ENCODE data around the gene ADRA2C. TPM values are rescaled to one million over a fixed set of nuclear protein-coding genes. Genes with fewer than 3 reads are reported as not detected.

ADRA2C gene
- total RNA-seq, 1 experiment from 2014 or later: not detected

- H3K4me1 ChIP-seq (ENCODE audit: insufficient read depth, low read length): no peaks in the 10 kb centered on the region
- H3K4me3 ChIP-seq (ENCODE audit: low read length): no peak overlapping the region
- POLR2A ChIA-PET (ENCODE audit: unreplicated experiment): no interaction called here
- no peaks in the 10 kb centered on the region for H3K9me2 ChIP-seq (replicated peaks; ENCODE audit: low read length)
- H3K27me3 ChIP-seq (ENCODE audit: low read length): no peaks in the 10 kb centered on the region
- H3K79me2 ChIP-seq (ENCODE audit: low read length): no peaks in the 10 kb centered on the region
- H4K20me1 ChIP-seq (ENCODE audit: low read length): no peaks in the 10 kb centered on the region
- intact Hi-C loops (cut with micrococcal nuclease): no loop called here
- BruUV-seq (replicated peaks): no TSS peak
- no peak overlapping the region for H2AFZ ChIP-seq (ENCODE audit: low read length)
- no peak overlapping the region for H3K9ac ChIP-seq (ENCODE audit: low read length)
- no peak overlapping the region for H3K27ac ChIP-seq (ENCODE audit: low read length)
- H3K9me3 ChIP-seq (ENCODE audit: low read length): no peaks in the 10 kb centered on the region
- H3F3A ChIP-seq (ENCODE audit: low read length, unreplicated experiment): no peaks in the 10 kb centered on the region
- no peak overlapping the region for H3K4me2 ChIP-seq (ENCODE audit: low read length)
- TF ChIP-seq EZH2phosphoT487 (IDR thresholded peaks at IDR 0.05; ENCODE audit: borderline replicate concordance, low read length): no peak
- no peak for TF ChIP-seq EZH2 (IDR thresholded peaks at IDR 0.05; ENCODE audit: low read length, unreplicated experiment)
- TF ChIP-seq, protein P1, sequence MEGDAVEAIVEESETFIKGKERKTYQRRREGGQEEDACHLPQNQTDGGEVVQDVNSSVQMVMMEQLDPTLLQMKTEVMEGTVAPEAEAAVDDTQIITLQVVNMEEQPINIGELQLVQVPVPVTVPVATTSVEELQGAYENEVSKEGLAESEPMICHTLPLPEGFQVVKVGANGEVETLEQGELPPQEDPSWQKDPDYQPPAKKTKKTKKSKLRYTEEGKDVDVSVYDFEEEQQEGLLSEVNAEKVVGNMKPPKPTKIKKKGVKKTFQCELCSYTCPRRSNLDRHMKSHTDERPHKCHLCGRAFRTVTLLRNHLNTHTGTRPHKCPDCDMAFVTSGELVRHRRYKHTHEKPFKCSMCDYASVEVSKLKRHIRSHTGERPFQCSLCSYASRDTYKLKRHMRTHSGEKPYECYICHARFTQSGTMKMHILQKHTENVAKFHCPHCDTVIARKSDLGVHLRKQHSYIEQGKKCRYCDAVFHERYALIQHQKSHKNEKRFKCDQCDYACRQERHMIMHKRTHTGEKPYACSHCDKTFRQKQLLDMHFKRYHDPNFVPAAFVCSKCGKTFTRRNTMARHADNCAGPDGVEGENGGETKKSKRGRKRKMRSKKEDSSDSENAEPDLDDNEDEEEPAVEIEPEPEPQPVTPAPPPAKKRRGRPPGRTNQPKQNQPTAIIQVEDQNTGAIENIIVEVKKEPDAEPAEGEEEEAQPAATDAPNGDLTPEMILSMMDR (conservative IDR thresholded peaks at IDR 0.05; ENCODE audit: low read depth, low read length): no peak
- DNase-seq: no peak
- ATAC-seq: no peak
- no peaks in the 10 kb centered on the region for H3K36me3 ChIP-seq (ENCODE audit: low read depth, low read length)
- CTCF ChIA-PET: no interaction called here
Measured at GRCh38 chr4:3787489-3788365, 21.5 kb downstream of the ADRA2C start.

DNA sequence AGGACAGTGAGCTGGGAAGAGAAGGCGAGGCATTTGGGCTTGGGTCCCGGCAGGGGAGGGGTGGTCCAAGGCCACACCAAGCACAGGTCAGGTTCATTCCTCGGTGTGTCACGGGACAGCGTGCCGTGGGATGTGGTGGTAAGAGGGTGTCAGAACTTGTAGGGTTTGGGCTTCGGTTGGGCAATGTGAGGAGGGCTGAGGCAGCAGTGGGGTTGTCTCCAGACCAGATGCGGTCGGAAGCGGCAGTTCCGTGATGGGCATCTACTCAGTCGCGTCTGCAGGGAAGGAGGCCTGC is 22.1 kb downstream of the ADRA2C start:
- no peaks in the 10 kb centered on the region for H3K79me2 ChIP-seq (ENCODE audit: low read length)
- TF ChIP-seq, protein P1 (conservative IDR thresholded peaks at IDR 0.05; ENCODE audit: low read depth, low read length): no peak
- TF ChIP-seq EZH2 (IDR thresholded peaks at IDR 0.05; ENCODE audit: low read length, unreplicated experiment): no peak
- no peak for TF ChIP-seq EZH2phosphoT487 (IDR thresholded peaks at IDR 0.05; ENCODE audit: borderline replicate concordance, low read length)
- H4K20me1 ChIP-seq (ENCODE audit: low read length): no peaks in the 10 kb centered on the region
- no peak for DNase-seq
- no peaks in the 10 kb centered on the region for H3K9me3 ChIP-seq (ENCODE audit: low read length)
- H3F3A ChIP-seq (ENCODE audit: low read length, unreplicated experiment): no peaks in the 10 kb centered on the region
- H3K4me3 ChIP-seq (ENCODE audit: low read length): no peak overlapping the region
- POLR2A ChIA-PET (ENCODE audit: unreplicated experiment): no interaction called here
- no peaks in the 10 kb centered on the region for H3K27me3 ChIP-seq (ENCODE audit: low read length)
- no peak for ATAC-seq
- intact Hi-C loops (cut with micrococcal nuclease): no loop called here
- H3K9ac ChIP-seq (ENCODE audit: low read length): no peak overlapping the region
- CTCF ChIA-PET: no interaction called here
- no peak overlapping the region for H3K4me2 ChIP-seq (ENCODE audit: low read length)
- BruUV-seq (replicated peaks): no TSS peak
- H2AFZ ChIP-seq (ENCODE audit: low read length): no peak overlapping the region
- no peaks in the 10 kb centered on the region for H3K36me3 ChIP-seq (ENCODE audit: low read depth, low read length)
- H3K4me1 ChIP-seq (ENCODE audit: insufficient read depth, low read length): no peaks in the 10 kb centered on the region
- H3K9me2 ChIP-seq (replicated peaks; ENCODE audit: low read length): no peaks in the 10 kb centered on the region
- no peak overlapping the region for H3K27ac ChIP-seq (ENCODE audit: low read length)

DNA sequence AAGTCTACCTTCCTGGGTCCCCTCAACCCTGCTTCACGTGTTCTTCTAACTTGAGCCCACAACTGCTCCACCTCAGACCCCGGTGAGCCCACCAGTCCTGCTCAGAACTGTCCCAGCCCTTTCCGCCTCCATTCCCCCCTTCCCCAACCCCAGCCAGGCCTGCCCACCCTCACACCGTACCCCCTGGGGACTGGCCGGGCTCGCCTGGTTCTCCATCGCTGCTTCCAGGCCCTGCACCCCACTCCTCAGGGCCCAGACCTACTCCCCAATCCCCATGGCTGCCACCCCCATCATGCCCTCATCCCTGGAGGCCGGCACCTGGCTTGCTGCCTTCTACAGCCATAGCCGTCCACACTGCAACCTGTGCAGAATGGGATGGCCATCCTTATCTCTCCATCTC is 23.4 kb downstream of the ADRA2C start:
- no peak overlapping the region for H3K4me2 ChIP-seq (ENCODE audit: low read length)
- CTCF ChIA-PET: no interaction called here
- intact Hi-C loops (cut with micrococcal nuclease): no loop called here
- POLR2A ChIA-PET (ENCODE audit: unreplicated experiment): no interaction called here
- H2AFZ ChIP-seq (ENCODE audit: low read length): no peak overlapping the region
- BruUV-seq (replicated peaks): no TSS peak
- no peaks in the 10 kb centered on the region for H3K9me2 ChIP-seq (replicated peaks; ENCODE audit: low read length)
- no peak overlapping the region for H3K27ac ChIP-seq (ENCODE audit: low read length)
- no peaks in the 10 kb centered on the region for H4K20me1 ChIP-seq (ENCODE audit: low read length)
- no peaks in the 10 kb centered on the region for H3K9me3 ChIP-seq (ENCODE audit: low read length)
- TF ChIP-seq EZH2phosphoT487 (IDR thresholded peaks at IDR 0.05; ENCODE audit: borderline replicate concordance, low read length): no peak
- TF ChIP-seq, protein P1 (conservative IDR thresholded peaks at IDR 0.05; ENCODE audit: low read depth, low read length): no peak
- no peak for TF ChIP-seq EZH2 (IDR thresholded peaks at IDR 0.05; ENCODE audit: low read length, unreplicated experiment)
- H3K27me3 ChIP-seq (ENCODE audit: low read length): no peaks in the 10 kb centered on the region
- H3K79me2 ChIP-seq (ENCODE audit: low read length): no peaks in the 10 kb centered on the region
- no peak overlapping the region for H3K4me3 ChIP-seq (ENCODE audit: low read length)
- DNase-seq (no peak), ATAC-seq (no peak)
- no peaks in the 10 kb centered on the region for H3K36me3 ChIP-seq (ENCODE audit: low read depth, low read length)
- no peaks in the 10 kb centered on the region for H3F3A ChIP-seq (ENCODE audit: low read length, unreplicated experiment)
- no peak overlapping the region for H3K9ac ChIP-seq (ENCODE audit: low read length)
- no peaks in the 10 kb centered on the region for H3K4me1 ChIP-seq (ENCODE audit: insufficient read depth, low read length)
